GM19467 (cell line): ENCODE results near the gene P3R3URF.
A peak's percentile ranks its signal among the peaks of the same experiment; 100 is the strongest.
"Not testable (repeated sequence)": the region's sequence is repeated elsewhere in the genome, so short reads cannot be mapped to it uniquely, and the experiment has no call there.

Source experiments
- ATAC-seq: cut with Tn5 transposase; IDR thresholded peaks from one replicate; pipeline ENCODE4 v1.9.1; 2021; ENCODE audit warnings: mild to moderate bottlenecking, moderate library complexity; ENCODE audit not compliant: unreplicated experiment

P3R3URF gene

DNA sequence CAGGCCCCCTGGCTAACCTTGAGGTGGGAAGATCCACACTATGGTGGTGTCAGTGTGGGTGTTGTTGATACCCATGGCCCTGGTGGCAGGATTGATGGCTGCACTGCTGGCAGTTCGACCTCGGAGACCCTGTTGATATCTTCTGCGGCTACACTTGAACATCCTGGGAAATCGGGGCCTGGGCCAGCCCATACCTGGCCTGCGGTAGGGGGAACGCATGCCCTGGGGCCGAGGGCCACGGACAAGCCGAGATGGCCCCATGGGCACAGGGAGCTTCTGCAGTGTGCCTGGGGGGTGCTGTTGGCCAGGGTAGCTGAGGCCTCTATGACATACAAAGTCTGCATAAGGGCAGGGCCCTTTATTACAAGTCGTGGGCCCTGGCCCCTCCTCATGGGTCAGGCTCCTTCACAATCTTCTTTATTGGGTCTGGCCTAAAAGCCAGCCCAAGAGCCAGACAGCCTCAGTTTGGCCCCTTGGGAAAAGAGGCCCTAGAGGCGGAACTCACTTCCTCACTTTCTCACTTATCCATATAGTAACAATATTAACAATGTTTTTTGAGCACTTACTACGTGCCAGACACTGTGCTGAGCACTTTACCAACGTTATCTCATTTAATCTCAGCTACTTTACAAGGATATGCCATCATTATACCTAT, at the start of gene P3R3URF:
Gene P3R3URF (minus strand): TSS at position 278 of the 655 bp plus-strand sequence. CDS start 17 bp downstream, at position 261.
- no peak for ATAC-seq

- no peak for ATAC-seq
Observed at GRCh38 chr1:46224966-46225365, 48.7 kb upstream of the P3R3URF start.

DNA sequence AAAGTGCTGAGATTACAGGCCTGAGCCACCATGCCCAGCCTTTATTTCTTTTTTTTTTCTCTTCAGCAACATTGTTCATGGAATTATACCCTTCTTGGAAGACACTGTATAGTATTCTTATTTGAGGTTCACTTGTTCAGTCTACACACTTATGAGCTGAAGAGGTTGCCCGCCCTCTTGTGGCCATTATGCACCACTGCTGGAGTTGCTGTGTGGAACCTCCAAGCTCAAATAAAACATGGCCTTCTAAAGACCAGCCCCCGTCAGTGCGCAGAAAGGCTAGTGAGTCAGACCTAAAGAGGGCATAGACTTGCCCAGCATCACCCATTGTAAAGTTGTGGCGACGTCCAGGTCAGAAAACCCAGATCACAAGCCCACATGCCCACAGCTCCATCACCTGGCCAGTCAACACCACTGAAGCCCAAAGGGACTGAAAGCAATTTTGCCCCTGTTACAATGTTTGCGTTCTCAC, 47.2 kb upstream of the P3R3URF start:
- ATAC-seq = no peak

DNA sequence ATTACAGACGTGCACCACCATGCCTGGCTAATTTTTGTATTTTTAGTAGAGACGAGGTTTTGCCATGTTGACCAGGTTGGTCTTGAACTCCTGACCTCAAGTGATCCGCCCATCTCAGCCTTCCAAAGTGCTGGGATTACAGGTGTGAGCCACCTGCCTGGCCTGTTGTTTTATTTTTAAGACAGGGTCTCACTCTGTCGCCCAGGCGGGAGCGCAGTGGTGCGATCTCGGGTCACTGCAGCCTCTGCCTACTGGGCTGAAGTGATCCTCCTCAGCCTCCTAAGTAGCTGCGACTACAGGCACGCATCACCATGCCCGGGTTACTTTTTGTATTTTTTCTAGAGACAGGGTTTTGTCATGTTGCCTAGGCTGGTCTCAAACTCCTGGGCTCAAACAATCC, 46.8 kb upstream of the P3R3URF start:
- not testable (repeated sequence) for ATAC-seq

DNA sequence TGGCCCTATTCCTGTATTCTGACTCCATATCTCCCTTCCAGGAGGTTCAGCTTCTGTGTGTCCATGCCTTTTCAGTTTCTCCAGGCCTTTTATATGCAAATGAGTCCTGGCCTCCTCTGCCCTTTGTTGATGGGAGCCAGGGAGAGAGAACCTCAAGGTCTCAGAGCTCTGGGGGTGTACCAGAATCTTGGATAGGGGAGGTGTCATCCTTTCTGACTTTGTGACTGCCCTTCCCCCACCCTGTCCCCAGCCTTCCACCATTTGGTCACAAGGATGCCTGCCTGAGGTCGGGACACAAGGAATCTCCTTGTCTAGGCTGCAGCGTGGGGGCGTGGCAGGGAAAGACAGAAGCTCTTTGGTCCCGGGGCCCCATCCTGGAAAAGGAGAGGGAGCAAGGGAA, 45.5 kb upstream of the P3R3URF start:
- no peak for ATAC-seq

DNA sequence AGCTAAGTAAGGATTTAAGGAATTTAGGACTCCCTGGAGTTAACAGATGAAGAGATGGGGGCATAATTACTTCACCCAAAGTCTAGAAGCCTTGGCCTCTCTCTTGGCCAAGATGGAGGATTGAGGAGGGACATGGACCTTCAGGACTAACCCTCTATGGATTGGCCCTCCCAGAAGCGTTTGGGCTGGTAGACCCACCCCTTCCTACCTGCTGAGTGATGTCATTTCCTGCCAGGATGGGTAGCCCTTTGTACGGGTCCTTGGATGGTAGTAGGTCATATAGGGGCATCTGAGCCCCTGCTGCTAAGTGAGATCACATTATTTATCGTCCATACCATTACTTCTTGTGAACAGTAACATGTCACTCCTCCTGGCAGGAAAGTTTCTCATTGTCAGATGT, 44.5 kb upstream of the P3R3URF start:
- ATAC-seq = no peak

- ATAC-seq = no peak
Observed at GRCh38 chr1:46219551-46220520, 43.5 kb upstream of the P3R3URF start.

DNA sequence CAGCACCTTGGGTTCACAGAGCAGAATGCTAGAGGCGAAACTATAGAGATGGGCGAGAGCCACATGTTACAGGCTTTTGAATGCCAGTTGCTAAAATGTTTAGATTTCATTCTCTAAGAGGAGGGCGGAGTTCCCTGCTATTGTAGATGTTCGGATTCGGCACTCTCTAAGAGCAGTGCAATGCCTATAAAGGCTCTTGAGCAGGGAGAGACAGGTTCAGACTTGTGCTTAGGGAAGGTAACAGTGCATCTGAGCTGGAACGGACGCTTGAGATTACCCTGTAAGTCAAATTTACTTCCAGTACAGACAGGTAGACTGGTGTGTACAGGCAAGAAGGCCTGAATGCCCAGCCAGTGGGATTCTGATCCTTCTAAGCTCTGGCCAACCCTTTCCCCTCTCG, 42.2 kb upstream of the P3R3URF start:
- ATAC-seq = no peak

- no peak for ATAC-seq
Observed at GRCh38 chr1:46215504-46215903, 39.2 kb upstream of the P3R3URF start.

GRCh38 chr1:46211051-46211450, 34.8 kb upstream of the P3R3URF start:
- ATAC-seq = no peak

DNA sequence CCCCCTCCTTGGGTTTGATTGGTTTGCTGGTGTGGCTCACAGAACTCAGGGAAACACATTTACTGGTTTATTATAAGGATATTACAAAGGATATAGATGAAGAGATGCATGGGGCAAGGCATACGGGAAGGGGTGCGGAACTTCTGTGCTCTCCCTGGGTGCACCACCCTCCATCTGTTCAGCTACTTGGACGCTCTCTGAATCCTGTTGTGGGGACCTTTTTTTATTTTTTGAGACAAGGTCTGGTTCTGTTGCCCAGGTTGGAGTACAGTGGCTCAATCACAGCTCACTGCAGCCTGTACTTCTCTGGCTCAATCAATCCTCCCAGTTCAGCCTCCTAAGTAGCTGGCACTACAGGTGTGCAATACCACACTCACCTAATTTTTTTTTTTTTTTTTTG, 34.3 kb upstream of the P3R3URF start:
- ATAC-seq = no peak

GRCh38 chr1:46206399-46206798, 30.1 kb upstream of the P3R3URF start:
- no peak for ATAC-seq

DNA sequence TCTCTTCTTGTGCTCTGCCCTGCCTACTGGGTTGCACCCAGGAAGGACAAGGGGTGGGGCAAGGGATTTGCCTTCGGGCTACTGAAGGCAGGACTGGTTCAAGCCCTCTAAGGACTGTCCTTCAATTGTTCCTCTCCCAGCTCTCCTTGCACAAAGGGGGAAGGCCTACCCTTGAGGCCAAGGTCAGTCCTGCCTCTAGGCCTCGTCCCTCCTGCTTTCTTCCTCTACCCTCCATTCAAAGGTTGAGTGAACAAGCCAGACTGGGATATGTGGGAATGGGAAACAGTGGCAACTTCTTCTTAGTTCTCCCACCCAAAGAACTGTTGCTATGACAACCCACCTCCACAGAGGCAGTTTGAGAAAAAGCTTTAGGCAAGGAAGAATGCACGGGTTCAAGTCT, 29.5 kb upstream of the P3R3URF start:
- ATAC-seq = no peak

GRCh38 chr1:46205141-46205540, 28.9 kb upstream of the P3R3URF start:
- ATAC-seq = no peak

GRCh38 chr1:46204406-46204742, 28.1 kb upstream of the P3R3URF start:
- ATAC-seq = no peak

- ATAC-seq = no peak
Observed at GRCh38 chr1:46203738-46204405, 27.6 kb upstream of the P3R3URF start.

DNA sequence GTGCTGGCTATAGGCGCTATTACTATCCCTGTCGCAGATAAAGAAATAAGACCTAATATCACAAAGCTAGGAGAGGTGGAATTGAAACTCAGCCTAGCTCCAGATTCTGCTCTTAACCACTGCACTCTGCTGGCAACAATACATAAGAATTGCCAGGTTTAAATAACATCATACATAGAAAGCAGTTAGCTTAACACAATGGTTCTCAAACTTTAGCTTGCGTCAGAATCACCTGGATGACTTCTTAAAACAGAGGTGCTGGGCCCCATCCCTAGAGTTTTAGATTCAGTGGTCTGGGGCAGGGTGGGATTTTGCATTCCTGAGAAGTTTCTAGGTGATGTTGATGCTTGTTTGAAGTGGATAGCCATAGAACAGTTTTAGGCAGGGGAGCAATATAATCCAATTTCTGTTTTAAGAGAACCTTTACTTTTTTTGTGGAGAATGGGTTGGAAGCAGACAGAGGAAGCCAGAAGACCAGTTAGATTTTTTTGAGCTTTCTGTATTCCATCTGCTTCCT, 23.0 kb upstream of the P3R3URF start:
- ATAC-seq = no peak

DNA sequence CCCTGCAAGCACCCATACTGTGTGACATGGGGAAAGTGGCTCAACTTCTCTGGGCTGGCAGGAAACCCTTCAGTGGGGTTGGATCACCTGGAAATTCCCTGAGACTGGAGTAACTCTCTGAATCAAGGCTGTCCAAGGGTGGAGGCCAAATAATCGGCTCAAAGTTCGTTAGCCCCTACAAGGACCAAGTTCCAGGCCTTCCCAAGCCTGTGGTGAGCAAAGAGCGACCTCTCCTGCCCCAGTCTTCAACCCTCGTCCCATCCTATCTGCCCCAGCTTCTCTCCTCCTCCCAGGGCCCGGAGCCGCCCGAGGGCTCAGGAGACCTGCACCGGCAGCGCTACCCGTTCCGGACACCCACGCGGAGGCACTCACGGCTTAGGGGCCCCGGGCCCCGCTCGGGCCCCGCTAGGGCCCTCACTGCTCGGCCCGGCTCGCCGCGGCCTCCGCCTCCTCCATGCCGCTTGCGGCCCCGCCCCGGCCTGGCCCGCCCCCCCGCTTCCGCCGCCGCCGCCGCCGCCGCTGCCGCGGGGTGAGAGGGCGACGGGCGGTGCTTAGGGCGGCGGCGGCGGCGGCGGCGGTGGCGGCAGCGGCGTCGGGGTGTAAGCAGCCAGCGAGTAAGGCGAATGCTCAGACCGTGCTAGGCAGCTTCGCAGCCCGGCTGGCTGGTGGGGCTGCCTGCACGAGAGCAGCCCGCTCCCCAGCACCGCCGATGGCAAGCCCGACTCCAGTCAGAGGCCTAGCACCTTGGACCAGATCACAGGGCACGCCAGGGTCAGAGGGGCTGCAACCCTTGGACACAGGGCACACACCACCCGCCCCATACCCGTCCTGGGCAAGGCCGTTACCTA, 21.9 kb upstream of the P3R3URF start, which contains the start of gene POMGNT1:
Gene POMGNT1 (minus strand): TSS at position 471 of the 848 bp plus-strand sequence. CDS start 613 bp downstream, outside the sequence.
- peak; percentile 74 for ATAC-seq

GRCh38 chr1:46197560-46197963, 21.3 kb upstream of the P3R3URF start:
- ATAC-seq = no peak

GRCh38 chr1:46196609-46197008, 20.3 kb upstream of the P3R3URF start:
- no peak for ATAC-seq
